H1 (cell line): ENCODE measurements around the gene PHC2. TPM values are rescaled to one million over a fixed set of nuclear protein-coding genes. Genes with fewer than 3 reads are reported as not detected.

Experiments
- CTCF ChIA-PET: fragments of 300-600 bp; sonication (Branson Sonifier 250); formaldehyde crosslinking; loops from one replicate; lab custom pipeline; 2021; ENCODE audit not compliant: partially characterized antibody; lab: Charles Lee
- POLR2A ChIA-PET: fragments of 300-600 bp; sonication (Branson Sonifier 250); formaldehyde crosslinking; loops from one replicate; lab custom pipeline; 2021; ENCODE audit warnings: inconsistent platforms; ENCODE audit not compliant: partially characterized antibody; lab: Charles Lee
- DNase-seq, 2 experiments: peaks; one replicate each; pipeline versions ENCODE4 v3.0.0 to v3.0.0-alpha.2; 2010 to 2022; ENCODE audit warnings: low spot score in 2 of 2, low read depth in 1 of 2, mixed read lengths in 1 of 2
- FAIRE-seq: peaks from 2 replicates; lab custom pipeline; 2011; peaks lifted over from hg19 to GRCh38; lab: Jason Lieb, UNC
- H2AFZ ChIP-seq: 2 replicates; pipeline ENCODE4 v1.8.1; 2012; ENCODE audit warnings: low read length, inconsistent platforms
- H2AK5ac ChIP-seq: 2 replicates; pipeline ENCODE4 v1.6.1; 2013; ENCODE audit warnings: low read depth, low read length
- H2BK120ac ChIP-seq: replicated peaks from 2 replicates; pipeline ENCODE3; 2013; ENCODE audit warnings: low read depth, low read length, inconsistent platforms
- H2BK12ac ChIP-seq: 2 replicates; pipeline ENCODE4 v1.6.1; 2013; ENCODE audit warnings: low read depth, low read length
- H2BK15ac ChIP-seq: 2 replicates; pipeline ENCODE4 v1.6.1; 2013; ENCODE audit warnings: low read length
- H2BK20ac ChIP-seq: 2 replicates; pipeline ENCODE4 v1.6.1; 2013; ENCODE audit warnings: low read length
- H2BK5ac ChIP-seq: 2 replicates; pipeline ENCODE4 v1.6.1; 2013; ENCODE audit warnings: low read depth, low read length
- H3K14ac ChIP-seq: 2 replicates; pipeline ENCODE4 v1.6.1; 2013; ENCODE audit warnings: inconsistent platforms; ENCODE audit not compliant: insufficient read length
- H3K18ac ChIP-seq: 2 replicates; pipeline ENCODE4 v1.6.1; 2013; ENCODE audit warnings: low read length; ENCODE audit errors: extremely low read depth
- H3K23ac ChIP-seq: 2 replicates; pipeline ENCODE4 v1.6.1; 2013; ENCODE audit warnings: inconsistent platforms; ENCODE audit not compliant: insufficient read length
- H3K23me2 ChIP-seq: 2 replicates; pipeline ENCODE4 v1.6.1; 2013; ENCODE audit warnings: low read depth, low read length
- H3K27ac ChIP-seq: 2 replicates; pipeline ENCODE4 v1.6.1; 2011; ENCODE audit warnings: low read depth, low read length, inconsistent platforms
- H3K27me3 ChIP-seq, 4 experiments: replicated peaks in 1 of 4; 1 replicate in 1 of 4; 2 replicates in 3 of 4; pipeline versions ENCODE4 v1.6.1 to v1.8.1; 2011 to 2013; ENCODE audit warnings: low read length in 3 of 4, mild to moderate bottlenecking in 3 of 4, inconsistent platforms in 2 of 4, mixed read lengths in 2 of 4, moderate library complexity in 1 of 4; ENCODE audit not compliant: control insufficient read depth in 3 of 4, insufficient read depth in 3 of 4; ENCODE audit errors: extremely low read depth in 1 of 4
- H3K36me3 ChIP-seq, 4 experiments: 2 replicates each; pipeline versions ENCODE4 v1.6.1 to v1.8.1; 2011 to 2013; ENCODE audit warnings: mild to moderate bottlenecking in 4 of 4, low read length in 3 of 4, moderate library complexity in 2 of 4, control low read depth in 1 of 4, inconsistent platforms in 1 of 4; ENCODE audit not compliant: insufficient read depth in 4 of 4, control insufficient read depth in 2 of 4
- H3K4ac ChIP-seq: replicated peaks from 2 replicates; pipeline ENCODE3; 2013; ENCODE audit warnings: low read length, low read depth, mixed read lengths, inconsistent platforms; ENCODE audit not compliant: insufficient read length
- H3K4me1 ChIP-seq, 4 experiments: replicated peaks in 1 of 4; 1 replicate in 1 of 4; 2 replicates in 3 of 4; pipeline versions ENCODE4 v1.6.1 to v1.8.1; 2011 to 2013; ENCODE audit warnings: low read length in 3 of 4, inconsistent platforms in 2 of 4, mixed read lengths in 1 of 4; ENCODE audit not compliant: insufficient read depth in 4 of 4, control insufficient read depth in 3 of 4
- H3K4me2 ChIP-seq, 2 experiments: 2 replicates each; pipeline versions ENCODE4 v1.6.1 to v1.8.1; 2011 to 2013; ENCODE audit warnings: low read depth in 2 of 2, low read length in 2 of 2, control low read depth in 1 of 2, inconsistent platforms in 1 of 2, mild to moderate bottlenecking in 1 of 2; ENCODE audit not compliant: insufficient read depth in 1 of 2
- H3K4me3 ChIP-seq, 4 experiments: fragments of 200-600, 300-600 bp in 1 of 4; sonication (generic), shearing (Covaris generic), sonication (Bioruptor Twin) in 1 of 4; 2 replicates each; pipeline versions ENCODE4 v1.5.1 to v1.8.1; 2011 to 2016; ENCODE audit warnings: low read length in 4 of 4, low read depth in 3 of 4, control low read depth in 2 of 4, inconsistent platforms in 2 of 4, mild to moderate bottlenecking in 2 of 4, mixed read lengths in 1 of 4, moderate library complexity in 1 of 4; ENCODE audit not compliant: insufficient read depth in 2 of 4; ENCODE audit errors: extremely low read depth in 1 of 4
- H3K56ac ChIP-seq: replicated peaks from 2 replicates; pipeline ENCODE3; 2013; ENCODE audit warnings: low read depth, mild to moderate bottlenecking, mixed read lengths, low read length, inconsistent platforms; ENCODE audit not compliant: insufficient read length
- H3K79me1 ChIP-seq: 2 replicates; pipeline ENCODE4 v1.6.1; 2013; ENCODE audit warnings: low read depth, low read length, control low read depth
- H3K79me2 ChIP-seq, 2 experiments: 2 replicates each; pipeline versions ENCODE4 v1.6.1 to v1.8.1; 2012 to 2013; ENCODE audit warnings: low read length in 2 of 2, mild to moderate bottlenecking in 2 of 2, inconsistent platforms in 1 of 2; ENCODE audit not compliant: insufficient read depth in 2 of 2, control insufficient read depth in 1 of 2
- H3K9ac ChIP-seq, 4 experiments: replicated peaks in 1 of 4; 1 replicate in 1 of 4; 2 replicates in 3 of 4; pipeline versions ENCODE4 v1.6.1 to v1.8.1; 2011 to 2013; ENCODE audit warnings: low read depth in 3 of 4, low read length in 3 of 4, control low read depth in 2 of 4, mild to moderate bottlenecking in 2 of 4, moderate library complexity in 2 of 4, inconsistent platforms in 1 of 4; ENCODE audit errors: extremely low read depth in 1 of 4
- H3K9me3 ChIP-seq, 2 experiments: 2 replicates each; pipeline versions ENCODE4 v1.6.1 to v1.8.1; 2012 to 2013; ENCODE audit warnings: mild to moderate bottlenecking in 2 of 2, moderate library complexity in 2 of 2, control low read depth in 1 of 2, inconsistent platforms in 1 of 2, low read depth in 1 of 2, low read length in 1 of 2, mixed read lengths in 1 of 2; ENCODE audit not compliant: insufficient read depth in 2 of 2
- H4K20me1 ChIP-seq, 2 experiments: replicated peaks in 1 of 2; 2 replicates each; pipeline versions ENCODE3 to v1.8.1; 2011 to 2013; ENCODE audit warnings: inconsistent platforms in 2 of 2, low read length in 2 of 2, mild to moderate bottlenecking in 1 of 2; ENCODE audit not compliant: insufficient read depth in 2 of 2, control insufficient read depth in 1 of 2
- H4K5ac ChIP-seq: 2 replicates; pipeline ENCODE4 v1.6.1; 2013; ENCODE audit warnings: low read length, low read depth, mixed read lengths, inconsistent platforms; ENCODE audit not compliant: insufficient read length
- H4K8ac ChIP-seq: 2 replicates; pipeline ENCODE4 v1.8.0; 2013; ENCODE audit warnings: mild to moderate bottlenecking, moderate library complexity, low read length, inconsistent platforms; ENCODE audit not compliant: insufficient read depth; ENCODE audit errors: extremely low read depth
- H4K91ac ChIP-seq: replicated peaks from 2 replicates; pipeline ENCODE3; 2013; ENCODE audit warnings: low read length, mixed read lengths, inconsistent platforms; ENCODE audit not compliant: insufficient read length
- CHD2 ChIP-seq: IDR thresholded peaks from 2 replicates; pipeline ENCODE4 v1.6.1; 2012; ENCODE audit warnings: low read length, improper control_type of control experiment
- KDM1A ChIP-seq: fragments of 200-600, 300-600 bp; sonication (generic); IDR thresholded peaks from 2 replicates; pipeline ENCODE4 v1.7.1; 2016; ENCODE audit warnings: mild to moderate bottlenecking, low read length, borderline replicate concordance
- KDM5A ChIP-seq: fragments of 200-600 bp; IDR thresholded peaks from 2 replicates; pipeline ENCODE4 v1.7.1; 2012; ENCODE audit warnings: mild to moderate bottlenecking, low read length, inconsistent platforms, mixed read lengths
- NANOG ChIP-seq: IDR thresholded peaks from 2 replicates; pipeline ENCODE4 v1.6.1; 2011; ENCODE audit warnings: low read length, low read depth, mild to moderate bottlenecking, inconsistent platforms; ENCODE audit not compliant: insufficient read depth, poor library complexity, severe bottlenecking
- RBBP5 ChIP-seq: IDR thresholded peaks from 2 replicates; pipeline ENCODE4 v1.7.1; 2012; ENCODE audit warnings: low read depth, mild to moderate bottlenecking, inconsistent platforms, low read length, moderate library complexity, borderline replicate concordance
- SP1 ChIP-seq: IDR thresholded peaks from 2 replicates; pipeline ENCODE4 v1.6.1; 2011; ENCODE audit warnings: low read depth, low read length
- SP4 ChIP-seq: IDR thresholded peaks from 2 replicates; pipeline ENCODE4 v1.6.1; 2012; ENCODE audit warnings: low read length, inconsistent platforms
- SUZ12 ChIP-seq: fragments of 200-600 bp; sonication (generic); IDR thresholded peaks from 2 replicates; pipeline ENCODE4 v1.6.1; 2012; ENCODE audit warnings: mild to moderate bottlenecking, inconsistent platforms, low read length, moderate library complexity, mixed read lengths
- USF2 ChIP-seq: IDR thresholded peaks from 2 replicates; pipeline ENCODE4 v1.6.1; 2011; ENCODE audit warnings: low read length, improper control_type of control experiment
- WGBS, 2 experiments: shearing (Covaris generic) in 1 of 2; methylation state at CpG; one replicate each; pipeline versions ENCODE4 v1.1.6 to v1.1.7; 2013 to 2015; ENCODE audit warnings: low lambda C conversion rate in 2 of 2, mixed read lengths in 2 of 2, inconsistent platforms in 1 of 2, low coverage in 1 of 2, missing lambda C conversion rate in 1 of 2; ENCODE audit not compliant: insufficient replicate concordance in 2 of 2, insufficient coverage in 1 of 2, insufficient read length in 1 of 2; ENCODE audit errors: extremely low coverage in 1 of 2, missing lambda C conversion rate in 1 of 2; 5-methylcytosine and 5-hydroxymethylcytosine counted together
- polyA plus RNA-seq, 7 experiments: library from polyadenylated mRNA; depleted of rRNA in 3 of 7; stranded (reverse) in 5 of 7; unstranded in 2 of 7; fragments of >200 nt in 5 of 7; fragments of 200-250 nt in 2 of 7; gene quantifications; 1 replicate in 5 of 7; 2 replicates in 1 of 7; 4 replicates in 1 of 7; pipeline versions ENCODE4 v1.2.1 to v1.2.3, GENCODE V29; 2011 to 2013; ENCODE audit warnings: missing spikeins in 2 of 7, mixed read lengths in 2 of 7
- total RNA-seq: library from RNA; stranded (reverse); fragmentation: NEBNext Ultra II Directional; extraction: Animal tissue kit (Norgen Biotek cat#: 25700); gene quantifications from 2 replicates; pipeline ENCODE4 v1.2.1, GENCODE V29; 2021
- TF ChIP-seq, protein P1 (sequence below): IDR thresholded peaks from 2 replicates; pipeline ENCODE4 v1.6.1; 2012; ENCODE audit warnings: low read length, inconsistent platforms

The PHC2 gene
- total and polyA plus RNA-seq, 2 of the 8 experiments (the other 6 are each of a cell fraction or from before 2014, with no cell fraction given): 5.6 to 14.2 TPM

- Histone ChIP-seq H3K79me2 (no peaks in the 10 kb centered on the region), H2BK12ac (0 out of 2 replicates have a peak overlapping the region, but pooled peaks have one; percentile 40), H3K4me3 (no peak overlapping the region), H3K36me3 (no peaks in the 10 kb centered on the region), H3K9me3 (no peaks in the 10 kb centered on the region), H3K23ac (no peak overlapping the region), H3K9ac (no peak overlapping the region), H3K18ac (no peak overlapping the region), H2AFZ (no peak overlapping the region), H2BK5ac (no peak overlapping the region), H3K23me2 (peaks cover 2% of the 10 kb centered on the region; the same call in 1 of the 2 replicates), H4K8ac (no peak overlapping the region), H4K5ac (no peak overlapping the region), H3K4ac (peak overlapping the region; percentile 72), H4K91ac (no peak overlapping the region), H3K56ac (no peak overlapping the region), H2BK20ac (no peak overlapping the region), H4K20me1 (no peaks in the 10 kb centered on the region), H2BK15ac (no peak overlapping the region), H3K14ac (no peak overlapping the region), H3K4me1 (peaks cover 13 to 26% (median 19%) of the 10 kb centered on the region in 4 experiments), H2AK5ac (no peak overlapping the region), H2BK120ac (no peak overlapping the region), H3K79me1 (no peaks in the 10 kb centered on the region), H3K27me3 (no peaks in the 10 kb centered on the region; a peak in 2 of 7 replicates), H3K4me2 (no peak overlapping the region), H3K27ac (no peak overlapping the region)
- ChIA-PET CTCF (interaction anchor here (0.7 to 10.1 kb wide), 17 partner anchors 8 to 229 kb away, joined by 3 to 180 read pairs (median 4); partner anchors contain the start of genes A3GALT2 and ZSCAN20), POLR2A (interaction anchor here (1.4 kb wide), 1 partner anchor 26 kb away, joined by 3 read pairs; no protein-coding TSS in a partner anchor)
- 86% methylated on average over 14 of the region's 14 CpGs; no CpG with 5 or more reads in 1 of the 2 experiments for WGBS, 2 experiments
- DNase-seq: no peak
- FAIRE-seq: no peak
- TF ChIP-seq KDM1A (no peak), SP4 (no peak), NANOG (no peak), SUZ12 (no peak), SP1 (no peak), CHD2 (no peak), USF2 (no peak), KDM5A (no peak), RBBP5 (no peak)
- TF ChIP-seq, protein P1, sequence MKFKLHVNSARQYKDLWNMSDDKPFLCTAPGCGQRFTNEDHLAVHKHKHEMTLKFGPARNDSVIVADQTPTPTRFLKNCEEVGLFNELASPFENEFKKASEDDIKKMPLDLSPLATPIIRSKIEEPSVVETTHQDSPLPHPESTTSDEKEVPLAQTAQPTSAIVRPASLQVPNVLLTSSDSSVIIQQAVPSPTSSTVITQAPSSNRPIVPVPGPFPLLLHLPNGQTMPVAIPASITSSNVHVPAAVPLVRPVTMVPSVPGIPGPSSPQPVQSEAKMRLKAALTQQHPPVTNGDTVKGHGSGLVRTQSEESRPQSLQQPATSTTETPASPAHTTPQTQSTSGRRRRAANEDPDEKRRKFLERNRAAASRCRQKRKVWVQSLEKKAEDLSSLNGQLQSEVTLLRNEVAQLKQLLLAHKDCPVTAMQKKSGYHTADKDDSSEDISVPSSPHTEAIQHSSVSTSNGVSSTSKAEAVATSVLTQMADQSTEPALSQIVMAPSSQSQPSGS: no peak
Observed at GRCh38 chr1:33366762-33367484, 64.0 kb downstream of the PHC2 start.
